HG03378 (cell line): ENCODE measurements around the gene CACNA2D1.

ENCODE experiments used
- ATAC-seq: cut with Tn5 transposase; IDR thresholded peaks from one replicate; pipeline ENCODE4 v1.9.1; 2021; ENCODE audit warnings: mild to moderate bottlenecking, moderate library complexity; ENCODE audit not compliant: unreplicated experiment

The CACNA2D1 gene

DNA sequence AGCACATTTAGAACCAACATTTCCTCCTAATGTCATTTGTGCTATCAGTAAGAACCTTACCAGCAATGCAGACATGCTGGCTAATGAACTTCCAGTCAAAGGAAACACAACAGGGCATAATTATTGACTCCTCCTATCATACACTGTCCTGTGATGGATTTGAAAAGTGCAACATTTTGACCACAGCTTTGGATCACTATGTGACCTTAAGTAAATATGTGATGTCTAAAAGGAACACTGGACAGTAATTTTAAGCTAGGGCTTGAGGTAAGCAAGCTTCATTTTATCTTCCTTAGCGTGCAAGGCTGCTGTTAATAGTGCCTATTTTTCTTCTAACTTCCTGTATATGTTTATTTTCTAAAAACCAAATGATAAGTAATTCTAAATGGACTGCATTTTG is 433.2 kb downstream of the CACNA2D1 start:
- no peak for ATAC-seq

DNA sequence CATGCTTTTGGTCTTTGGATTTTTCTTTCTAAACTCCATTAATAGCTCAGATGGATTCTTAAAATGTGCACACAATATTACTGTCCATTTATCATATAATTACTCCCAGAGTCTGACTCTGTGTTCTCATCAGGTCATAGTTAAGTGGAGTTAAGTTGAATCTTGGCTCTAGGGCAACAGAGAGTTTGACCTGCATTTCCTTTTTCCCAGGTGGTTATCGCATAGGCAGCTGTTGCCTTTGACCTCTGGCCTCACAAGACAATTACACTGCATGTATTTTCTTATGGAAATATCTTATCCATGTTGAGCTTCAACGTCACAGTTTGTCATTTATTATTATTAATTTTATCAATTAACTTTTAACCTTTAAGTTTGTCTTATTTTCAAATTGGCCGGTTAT is 436.3 kb downstream of the CACNA2D1 start:
- no peak for ATAC-seq

- no peak for ATAC-seq
Measured at GRCh38 chr7:82005056-82005455, 438.5 kb downstream of the CACNA2D1 start.

DNA sequence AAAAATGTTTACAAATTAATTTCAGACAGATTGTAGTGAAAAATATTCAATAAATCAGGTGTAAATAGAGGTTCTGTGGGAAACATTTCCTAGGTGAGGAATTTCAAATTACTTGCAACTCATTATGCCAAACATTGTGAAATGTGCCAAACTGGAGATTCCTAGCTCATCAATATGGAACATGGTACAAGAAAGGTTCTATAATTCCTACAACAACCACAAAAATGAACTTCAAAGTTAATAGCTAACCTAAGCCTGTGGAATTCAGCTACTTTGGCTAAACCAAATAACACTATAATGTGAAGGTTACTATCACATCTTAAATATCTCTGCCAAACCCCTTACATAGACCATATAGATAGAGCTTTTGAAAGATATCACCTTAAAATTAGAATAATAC is 450.4 kb downstream of the CACNA2D1 start:
- ATAC-seq = no peak

GRCh38 chr7:81990395-81990794 is 453.2 kb downstream of the CACNA2D1 start:
- ATAC-seq = no peak

DNA sequence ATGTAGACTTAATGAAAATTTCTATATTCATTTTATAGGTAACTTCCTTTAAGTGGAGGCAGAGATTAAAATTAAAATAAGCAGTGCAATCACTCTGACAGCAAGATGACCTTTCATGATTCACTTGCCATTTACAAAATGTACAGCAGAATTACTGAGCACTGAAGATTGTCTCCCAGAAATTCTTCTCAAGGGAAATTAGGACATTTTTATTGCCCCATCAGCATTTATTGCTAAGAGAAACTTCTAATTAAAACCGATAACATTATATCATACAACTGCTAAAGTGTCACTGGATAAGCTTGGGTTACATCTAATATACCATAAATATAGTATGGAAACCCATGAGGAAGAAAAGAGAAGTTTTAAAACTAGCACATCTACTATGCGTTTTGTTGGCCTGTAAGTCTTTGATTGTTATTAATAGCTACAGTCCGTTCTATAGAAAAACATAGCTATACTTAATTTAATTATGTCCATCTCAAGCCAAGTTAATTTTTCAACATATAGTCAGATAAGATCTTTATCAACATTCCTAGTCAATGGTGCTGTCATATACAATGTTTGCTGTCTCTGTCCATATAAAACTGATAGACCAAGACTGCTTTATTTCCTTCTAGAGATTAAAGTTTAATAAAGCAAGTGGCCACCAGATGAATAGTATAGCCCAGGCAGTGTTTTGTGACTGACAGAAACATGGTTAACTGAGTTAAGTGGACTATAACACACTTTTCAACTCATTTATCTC is 456.7 kb downstream of the CACNA2D1 start:
- no peak for ATAC-seq

DNA sequence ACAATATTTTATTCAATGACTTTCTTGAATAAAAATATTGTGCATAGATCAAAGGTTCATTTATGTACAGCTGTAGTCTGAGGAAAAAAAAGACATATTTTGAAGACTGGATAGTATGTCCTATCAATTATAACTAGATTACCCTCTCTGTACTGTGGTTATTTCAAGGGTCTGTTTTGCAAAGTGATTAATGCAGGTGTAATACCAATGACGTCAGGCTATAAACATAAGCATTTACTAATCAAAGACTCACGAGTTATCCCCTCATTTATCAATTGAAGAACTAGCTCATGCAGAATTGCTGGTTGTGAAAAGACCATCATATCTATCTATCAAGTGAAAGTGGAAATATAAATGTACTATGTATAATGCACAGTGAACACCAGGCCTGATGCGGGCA is 460.2 kb downstream of the CACNA2D1 start:
- ATAC-seq = no peak

DNA sequence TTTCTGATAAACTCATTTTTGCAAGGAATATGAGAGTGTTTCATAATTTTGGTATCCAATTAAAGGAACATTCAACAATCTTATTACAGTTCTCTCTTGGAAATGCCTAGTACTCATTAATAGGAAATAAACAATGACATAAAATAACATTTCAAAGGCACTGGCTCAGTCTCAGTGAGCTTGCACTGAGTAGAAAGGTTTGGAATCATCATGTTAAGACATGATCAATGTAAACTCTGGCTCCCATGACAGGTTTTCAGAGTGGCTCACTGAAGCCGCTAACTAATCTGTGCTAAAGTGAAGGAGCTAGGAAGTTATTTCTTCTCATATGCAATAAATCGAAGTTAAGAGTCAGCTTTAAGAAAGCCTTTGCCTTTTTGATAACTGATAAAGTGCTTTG is 470.5 kb downstream of the CACNA2D1 start:
- ATAC-seq = no peak

- no peak for ATAC-seq
Measured at GRCh38 chr7:81960026-81960425, 483.6 kb downstream of the CACNA2D1 start.

DNA sequence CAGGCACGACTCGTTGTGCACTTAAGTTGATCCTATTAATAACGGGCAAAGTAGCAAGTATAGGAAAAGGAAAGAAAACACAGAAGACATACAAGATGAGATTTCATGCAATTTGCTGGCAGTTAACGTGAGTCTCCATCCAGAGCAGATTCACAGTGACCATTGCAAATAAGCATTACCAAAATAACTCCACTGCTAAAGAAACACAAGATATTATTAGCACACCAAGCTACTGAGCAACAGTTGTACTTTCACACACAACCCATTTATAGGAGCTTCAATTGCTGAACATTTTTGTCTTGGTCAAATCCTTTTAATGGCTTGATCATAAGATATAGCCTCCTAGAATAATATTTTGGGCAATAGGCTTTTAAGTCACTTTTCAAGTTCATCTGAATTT is 486.1 kb downstream of the CACNA2D1 start:
- ATAC-seq = no peak

DNA sequence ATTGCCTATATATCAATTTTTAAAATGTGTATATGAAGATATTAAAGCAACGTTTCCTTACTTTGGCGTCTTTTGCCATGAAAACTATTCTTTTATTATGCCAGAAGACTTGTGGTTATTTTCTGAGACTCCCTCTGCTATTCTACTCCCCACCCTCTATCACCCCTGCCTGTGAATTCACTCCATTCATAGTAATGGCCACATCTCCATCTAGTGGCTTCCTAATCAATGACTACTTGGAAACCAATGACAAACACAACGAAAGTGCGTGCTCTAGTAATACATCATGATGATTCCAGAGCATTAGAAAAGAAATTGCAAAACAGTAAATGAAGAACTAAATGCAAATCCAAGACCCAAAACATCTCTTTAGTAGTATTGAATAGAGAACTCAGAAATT is 487.1 kb downstream of the CACNA2D1 start:
- no peak for ATAC-seq

- no peak for ATAC-seq
Measured at GRCh38 chr7:81949306-81949705, 494.3 kb downstream of the CACNA2D1 start.

DNA sequence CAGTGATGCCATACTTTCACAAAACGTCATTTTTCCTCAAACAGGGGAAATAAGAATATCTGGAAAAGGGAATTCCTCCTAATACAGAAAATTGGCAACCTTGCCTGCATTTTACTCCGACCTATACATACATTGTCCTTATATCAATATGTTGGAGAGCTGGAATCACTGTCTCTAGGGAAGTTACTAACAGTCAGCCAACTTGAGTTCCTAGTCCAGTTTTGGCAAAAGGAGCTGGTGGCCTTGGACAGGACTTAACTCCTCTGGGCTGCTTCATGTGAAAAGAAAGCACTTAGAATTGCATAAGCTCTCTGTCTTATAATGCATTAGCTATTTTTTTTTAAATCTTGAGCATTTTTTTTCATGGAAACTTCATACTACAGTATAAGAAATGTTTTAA is 499.5 kb downstream of the CACNA2D1 start:
- no peak for ATAC-seq

DNA sequence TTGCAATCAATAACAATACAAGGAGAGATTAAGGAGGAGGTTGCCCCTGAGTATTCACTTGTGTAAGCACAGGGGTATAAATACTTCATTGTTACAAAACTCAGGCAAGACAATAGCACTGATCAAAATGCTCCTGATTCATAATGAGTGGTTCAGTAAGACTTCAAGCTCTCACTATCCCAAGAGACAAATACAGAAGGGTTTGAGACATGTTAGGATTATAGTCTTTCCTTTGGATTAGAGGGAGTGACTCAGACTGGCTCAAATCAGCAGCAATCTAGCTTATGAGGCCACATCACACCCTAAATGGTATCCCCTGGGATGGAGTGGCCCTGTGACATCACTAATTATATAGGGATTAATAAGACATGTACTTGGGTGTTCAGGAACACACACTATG is 506.5 kb downstream of the CACNA2D1 start:
- no peak for ATAC-seq

- no peak for ATAC-seq
Measured at GRCh38 chr7:81934596-81935301, 508.8 kb downstream of the CACNA2D1 start.

GRCh38 chr7:81932936-81933335 is 510.6 kb downstream of the CACNA2D1 start:
- ATAC-seq = no peak

DNA sequence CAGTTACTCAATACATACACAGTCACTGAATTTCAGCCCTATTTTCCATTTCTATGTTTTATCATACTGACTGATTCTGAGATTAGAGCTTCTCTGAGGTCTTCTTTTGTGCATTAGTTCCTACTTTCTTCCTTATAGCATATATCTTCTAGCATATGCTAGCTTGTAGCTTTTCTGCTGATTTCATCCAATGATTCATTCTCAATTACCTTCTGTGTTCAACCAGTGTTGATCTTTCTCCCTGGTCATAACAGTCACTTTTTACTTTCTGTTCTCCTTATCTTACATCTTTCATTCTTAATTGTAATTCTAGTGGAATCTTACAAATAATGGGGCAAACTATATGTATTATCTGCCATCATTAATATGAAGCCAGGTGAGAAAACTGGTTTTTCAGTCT is 514.2 kb downstream of the CACNA2D1 start:
- ATAC-seq = no peak

DNA sequence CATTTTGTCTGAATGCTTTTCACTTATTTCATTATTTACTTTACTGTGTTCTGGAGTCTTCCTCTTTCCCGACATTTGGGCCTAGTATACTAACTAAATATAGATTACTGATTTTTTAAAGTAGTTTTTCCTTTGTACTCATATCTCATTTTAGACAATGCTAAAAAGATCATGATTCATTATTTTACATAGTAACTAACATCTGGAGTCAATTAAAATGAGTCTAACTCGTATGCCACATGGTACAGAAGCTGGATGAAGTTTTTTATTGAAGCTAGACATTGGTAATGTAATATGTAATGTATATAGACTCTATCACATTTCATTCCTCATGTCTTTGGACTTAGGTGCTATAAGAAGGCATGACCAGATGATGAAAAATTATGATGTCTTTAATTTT is 517.4 kb downstream of the CACNA2D1 start:
- ATAC-seq = no peak

GRCh38 chr7:81925530-81925929 is 518.0 kb downstream of the CACNA2D1 start:
- ATAC-seq = peak; percentile 52

- no peak for ATAC-seq
Measured at GRCh38 chr7:81924494-81924893, 519.1 kb downstream of the CACNA2D1 start.

- ATAC-seq = no peak
Measured at GRCh38 chr7:81919494-81919893, 524.1 kb downstream of the CACNA2D1 start.

GRCh38 chr7:81908220-81908619 is 535.4 kb downstream of the CACNA2D1 start:
- ATAC-seq = no peak

DNA sequence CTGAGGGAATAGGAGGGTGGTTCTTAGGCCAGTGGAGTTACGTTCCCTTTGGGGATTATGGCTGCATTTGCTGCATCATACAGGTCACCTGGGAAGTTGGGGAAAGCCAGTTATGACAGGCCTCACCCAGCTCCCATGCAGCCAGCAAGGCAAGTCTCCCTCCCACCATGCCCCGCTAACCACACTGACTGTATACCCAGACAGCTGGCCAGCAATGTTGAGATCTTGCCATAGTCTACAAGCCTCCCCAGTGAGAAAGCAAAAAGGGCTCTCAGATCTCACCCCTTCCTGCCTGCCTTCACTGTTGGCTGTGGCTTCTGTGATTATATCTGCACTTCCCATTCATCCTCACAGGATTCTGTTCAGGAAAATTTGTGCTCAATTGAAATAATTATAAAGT is 540.5 kb downstream of the CACNA2D1 start:
- ATAC-seq = no peak
